GM23248 (cell line): ENCODE measurements around the gene CWH43. TPM values are rescaled to one million over a fixed set of nuclear protein-coding genes. Genes with fewer than 3 reads are reported as not detected.

Source experiments
- DNase-seq: peaks from one replicate; pipeline ENCODE4 v3.0.0-alpha.2; 2015
- H2AFZ ChIP-seq: fragments of 200-600 bp; sonication (generic); 2 replicates; pipeline ENCODE4 v1.6.1; 2016; ENCODE audit warnings: antibody characterized with exemption
- H3F3A ChIP-seq: fragments of 200-600 bp; sonication (generic); 2 replicates; pipeline ENCODE4 v1.6.1; 2016; ENCODE audit warnings: mild to moderate bottlenecking, antibody characterized with exemption, mixed run types; ENCODE audit not compliant: insufficient read depth
- H3K27ac ChIP-seq: fragments of 200-600 bp; sonication (generic); 2 replicates; pipeline ENCODE4 v1.5.1; 2016; ENCODE audit warnings: mild to moderate bottlenecking
- H3K27me3 ChIP-seq: fragments of 200-600 bp; sonication (generic); replicated peaks from 2 replicates; pipeline ENCODE4 v1.6.1; 2016; ENCODE audit warnings: mild to moderate bottlenecking; ENCODE audit not compliant: insufficient read depth
- H3K36me3 ChIP-seq: fragments of 200-600 bp; sonication (generic); 2 replicates; pipeline ENCODE4 v1.6.1; 2016; ENCODE audit warnings: low read depth, mild to moderate bottlenecking
- H3K4me1 ChIP-seq: fragments of 200-600 bp; sonication (generic); 2 replicates; pipeline ENCODE4 v1.6.1; 2016; ENCODE audit warnings: mild to moderate bottlenecking; ENCODE audit not compliant: insufficient read depth
- H3K4me2 ChIP-seq: fragments of 200-600 bp; sonication (generic); one replicate; pipeline ENCODE4 v1.6.1; 2016; ENCODE audit warnings: mild to moderate bottlenecking; ENCODE audit not compliant: unreplicated experiment
- H3K4me3 ChIP-seq: fragments of 200-600 bp; sonication (generic); 2 replicates; pipeline ENCODE4 v1.5.1; 2016; ENCODE audit warnings: mild to moderate bottlenecking
- H3K79me2 ChIP-seq: fragments of 200-600 bp; sonication (generic); 2 replicates; pipeline ENCODE4 v1.6.1; 2016; ENCODE audit warnings: mild to moderate bottlenecking; ENCODE audit not compliant: insufficient read depth
- H3K9ac ChIP-seq: fragments of 200-600 bp; sonication (generic); 2 replicates; pipeline ENCODE4 v1.6.1; 2016; ENCODE audit warnings: mild to moderate bottlenecking
- H3K9me2 ChIP-seq: fragments of 200-600 bp; sonication (generic); 2 replicates; pipeline ENCODE4 v1.6.1; 2016; ENCODE audit warnings: mixed run types, mild to moderate bottlenecking, moderate library complexity; ENCODE audit not compliant: insufficient read depth
- H3K9me3 ChIP-seq: fragments of 200-600 bp; sonication (generic); one replicate; pipeline ENCODE4 v1.6.1; 2017; ENCODE audit warnings: low read depth
- H4K20me1 ChIP-seq: fragments of 200-600 bp; sonication (generic); 2 replicates; pipeline ENCODE4 v1.6.0; 2016; ENCODE audit not compliant: insufficient read depth
- EZH2 ChIP-seq: fragments of 200-600 bp; sonication (generic); IDR thresholded peaks from 2 replicates; pipeline ENCODE4 v1.6.1; 2018; ENCODE audit warnings: antibody characterized with exemption, mild to moderate bottlenecking; ENCODE audit not compliant: insufficient read depth, poor library complexity, severe bottlenecking
- EZH2phosphoT487 ChIP-seq: fragments of 200-600 bp; sonication (generic); IDR thresholded peaks from 2 replicates; pipeline ENCODE4 v1.6.1; 2018; ENCODE audit warnings: antibody characterized with exemption, moderate library complexity, mild to moderate bottlenecking, low read depth; ENCODE audit not compliant: insufficient read depth
- WGBS, 2 experiments: methylation state at CpG; one replicate each; pipeline ENCODE4 v1.1.6; 2015 to 2017; ENCODE audit warnings: low lambda C conversion rate in 2 of 2, low coverage in 1 of 2; ENCODE audit errors: missing lambda C conversion rate in 2 of 2; 5-methylcytosine and 5-hydroxymethylcytosine counted together
- in situ Hi-C: fragments of 300-500 bp; cut with MboI; formaldehyde crosslinking; loops from 2 replicates; pipeline ENCODE4 v1.15.0; 2020
- polyA plus RNA-seq: library from polyadenylated mRNA; unstranded; fragments of >200 nt; fragmentation: Nextera tagmentation; extraction: Ambion mirVana; gene quantifications from 2 replicates; pipeline ENCODE4 v1.2.1, GENCODE V29; 2016
- total RNA-seq: library from RNA; depleted of rRNA; stranded (reverse); fragments of >200 nt; shearing (Covaris generic); gene quantifications from 2 replicates; pipeline ENCODE4 v1.2.3, GENCODE V29; 2014

Gene CWH43
- total and polyA plus RNA-seq, 2 experiments from 2014 or later: not detected

DNA sequence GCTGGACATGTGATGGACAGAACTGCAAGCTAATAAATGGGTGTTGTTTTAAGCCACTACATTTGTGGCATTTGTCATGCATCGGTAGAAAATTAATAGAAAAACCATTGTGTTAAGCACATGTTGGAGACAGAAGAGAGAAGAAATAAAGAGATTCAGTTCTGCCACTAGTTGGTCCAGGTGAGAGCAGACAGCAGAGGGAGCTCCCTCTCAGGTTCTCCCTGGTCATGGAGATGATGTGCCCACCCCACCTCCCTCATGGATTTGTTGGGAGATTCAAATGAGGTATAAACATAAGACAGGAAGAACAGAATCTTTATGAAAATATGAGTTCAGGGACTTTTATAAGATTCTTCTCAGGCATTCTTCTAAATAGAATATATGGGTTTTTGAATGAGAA is 42.7 kb upstream of the CWH43 start:
- H4K20me1 ChIP-seq: no peaks in the 10 kb centered on the region
- in situ Hi-C loops: loop anchor here (25.0 kb wide), 1 partner anchor 106 kb away; the partner anchor contains the start of gene OCIAD1
- H3K27me3 ChIP-seq: no peaks in the 10 kb centered on the region
- H3K9me2 ChIP-seq: no peaks in the 10 kb centered on the region
- no peak for DNase-seq
- no peak for TF ChIP-seq EZH2
- TF ChIP-seq EZH2phosphoT487: no peak
- H3K9me3 ChIP-seq: no peaks in the 10 kb centered on the region
- H2AFZ ChIP-seq: no peak overlapping the region
- H3F3A ChIP-seq: no peaks in the 10 kb centered on the region
- no peaks in the 10 kb centered on the region for H3K79me2 ChIP-seq
- WGBS, 2 experiments: 86 to 100% methylated on average over 1 of the region's 1 CpG
- no peak overlapping the region for H3K9ac ChIP-seq
- 0 out of 2 replicates have a peak, but pooled peaks cover 4% of the 10 kb centered on the region for H3K4me1 ChIP-seq
- no peaks in the 10 kb centered on the region for H3K36me3 ChIP-seq
- no peak overlapping the region for H3K27ac ChIP-seq
- H3K4me2 ChIP-seq: no peak overlapping the region
- H3K4me3 ChIP-seq: no peak overlapping the region

DNA sequence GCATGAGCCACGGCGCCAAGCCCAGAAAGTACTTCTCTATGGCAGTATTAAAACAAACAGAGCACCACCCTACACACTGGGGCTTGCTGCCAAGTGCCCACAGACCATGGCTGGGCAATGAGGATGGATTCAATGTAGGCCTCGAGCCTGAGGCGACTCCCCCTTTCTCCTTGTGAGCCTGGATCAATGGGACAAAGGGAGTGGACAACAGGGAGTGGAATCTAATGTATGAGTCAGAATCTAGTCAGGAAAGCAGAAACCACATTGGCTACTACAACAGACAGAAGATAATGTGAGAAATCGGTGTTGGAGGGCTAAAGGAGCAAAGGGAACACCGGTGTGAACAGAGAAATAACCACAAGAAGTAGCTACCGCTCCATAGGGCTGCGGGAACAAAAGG is 41.8 kb upstream of the CWH43 start:
- WGBS, 2 experiments: 79 to 84% methylated on average over 8 of the region's 8 CpGs
- Histone ChIP-seq H3F3A (peaks cover 5% of the 10 kb centered on the region), H2AFZ (no peak overlapping the region), H3K36me3 (no peaks in the 10 kb centered on the region), H3K9ac (no peak overlapping the region), H3K9me3 (no peaks in the 10 kb centered on the region), H3K9me2 (no peaks in the 10 kb centered on the region), H3K27ac (no peak overlapping the region), H3K4me3 (no peak overlapping the region), H3K4me1 (peaks cover 10% of the 10 kb centered on the region), H4K20me1 (no peaks in the 10 kb centered on the region), H3K79me2 (no peaks in the 10 kb centered on the region), H3K4me2 (no peak overlapping the region), H3K27me3 (no peaks in the 10 kb centered on the region)
- peak; percentile 27 for DNase-seq
- in situ Hi-C loops: loop anchor here (25.0 kb wide), 1 partner anchor 107 kb away; the partner anchor contains the start of gene OCIAD1
- TF ChIP-seq EZH2phosphoT487 (no peak), EZH2 (no peak)

DNA sequence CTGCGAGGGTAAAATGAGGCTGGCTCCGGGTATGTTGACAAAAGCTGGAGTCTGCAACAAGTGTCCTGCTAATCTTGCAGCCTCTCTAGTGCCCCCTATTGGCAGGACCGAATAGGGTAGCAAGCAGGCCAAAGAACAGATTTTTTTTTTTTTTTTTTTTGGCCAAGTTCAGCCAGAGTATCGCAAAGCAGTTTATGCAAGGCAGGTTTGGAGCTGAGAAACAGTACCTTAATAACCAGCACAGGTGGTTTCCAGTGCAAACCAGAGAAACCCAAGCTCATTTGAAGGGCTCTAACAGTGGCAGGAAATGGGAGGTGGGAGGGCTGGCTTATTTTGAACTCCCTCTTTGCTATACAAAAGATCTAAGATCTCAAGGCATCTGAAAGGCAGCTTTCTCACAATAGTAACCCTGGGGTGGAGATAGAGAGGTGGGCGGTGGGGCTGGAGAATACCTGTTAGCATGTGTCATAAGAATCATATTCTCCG is 41.3 kb upstream of the CWH43 start:
- H3K9ac ChIP-seq: no peak overlapping the region
- no peak overlapping the region for H3K4me2 ChIP-seq

DNA sequence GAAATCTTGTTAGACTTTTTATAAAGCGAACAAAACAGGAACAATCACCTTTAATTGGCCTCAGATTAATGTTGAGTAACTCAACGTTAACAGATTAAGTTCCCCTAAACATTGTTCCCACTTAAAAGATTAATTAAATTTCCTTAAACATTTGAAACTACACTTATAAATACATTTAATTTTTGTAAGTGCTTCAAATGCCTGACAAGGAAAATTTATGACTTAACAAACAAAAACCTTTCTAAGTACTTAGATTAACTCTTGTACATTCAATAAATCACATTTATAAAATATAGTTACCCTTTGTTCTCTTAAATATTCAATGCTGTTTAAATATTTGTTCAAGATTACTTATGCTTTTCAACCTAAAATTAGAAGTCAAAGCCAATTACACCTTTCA is 40.1 kb upstream of the CWH43 start:
- no peaks in the 10 kb centered on the region for H3K9me2 ChIP-seq
- H3K4me1 ChIP-seq: peaks cover 13% of the 10 kb centered on the region
- no peak overlapping the region for H3K27ac ChIP-seq
- no peak overlapping the region for H3K4me2 ChIP-seq
- no peak overlapping the region for H3K4me3 ChIP-seq
- H4K20me1 ChIP-seq: no peaks in the 10 kb centered on the region
- H3K9ac ChIP-seq: no peak overlapping the region
- H3K27me3 ChIP-seq: no peaks in the 10 kb centered on the region
- H3K36me3 ChIP-seq: no peaks in the 10 kb centered on the region
- no peak for DNase-seq
- WGBS, 2 experiments: 91 to 95% methylated on average over 2 of the region's 2 CpGs
- no peak overlapping the region for H2AFZ ChIP-seq
- in situ Hi-C loops: loop anchor here (25.0 kb wide), 1 partner anchor 109 kb away; the partner anchor contains the start of gene OCIAD1
- peaks cover 12% of the 10 kb centered on the region for H3F3A ChIP-seq
- TF ChIP-seq EZH2: no peak
- TF ChIP-seq EZH2phosphoT487: no peak
- no peaks in the 10 kb centered on the region for H3K79me2 ChIP-seq
- no peaks in the 10 kb centered on the region for H3K9me3 ChIP-seq

More for the DNA sequence above, 41.3 kb upstream of the CWH43 start:
- no peaks in the 10 kb centered on the region for H3K9me3 ChIP-seq
- no peaks in the 10 kb centered on the region for H3K27me3 ChIP-seq
- H3F3A ChIP-seq: peaks cover 9% of the 10 kb centered on the region
- H2AFZ ChIP-seq: no peak overlapping the region
- H3K4me3 ChIP-seq: no peak overlapping the region
- TF ChIP-seq EZH2 (no peak), EZH2phosphoT487 (no peak)
- no peaks in the 10 kb centered on the region for H3K36me3 ChIP-seq
- DNase-seq: no peak
- no peaks in the 10 kb centered on the region for H3K79me2 ChIP-seq
- no peaks in the 10 kb centered on the region for H3K9me2 ChIP-seq
- in situ Hi-C loops: loop anchor here (25.0 kb wide), 1 partner anchor 107 kb away; the partner anchor contains the start of gene OCIAD1
- H3K27ac ChIP-seq: no peak overlapping the region
- WGBS, 2 experiments: 66 to 72% methylated on average over 6 of the region's 6 CpGs
- H3K4me1 ChIP-seq: peaks cover 14% of the 10 kb centered on the region
- no peaks in the 10 kb centered on the region for H4K20me1 ChIP-seq

DNA sequence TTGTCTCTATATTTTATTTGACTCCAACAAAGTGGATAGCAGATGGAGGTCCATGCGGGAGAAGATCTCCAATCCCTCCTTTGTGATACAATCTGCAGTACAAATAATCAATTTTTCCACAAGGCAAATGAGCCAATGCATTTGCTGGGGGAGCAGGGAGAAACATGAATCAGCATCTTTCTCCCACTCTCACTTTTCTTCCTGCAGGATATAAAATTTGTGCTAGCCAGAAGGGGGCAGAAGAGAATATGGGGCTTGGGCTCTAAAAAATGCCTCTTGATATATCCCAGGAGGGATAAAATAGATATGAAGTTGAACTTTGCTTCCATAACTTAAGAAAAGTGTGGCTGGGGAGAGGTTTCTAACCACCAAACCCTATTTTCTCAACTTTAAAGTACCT is 38.3 kb upstream of the CWH43 start:
- 50 to 55% methylated on average over 1 of the region's 1 CpG for WGBS, 2 experiments
- TF ChIP-seq EZH2 (no peak), EZH2phosphoT487 (no peak)
- Histone ChIP-seq H3K9me3 (no peaks in the 10 kb centered on the region), H3K27me3 (no peaks in the 10 kb centered on the region), H3K9me2 (no peaks in the 10 kb centered on the region), H3F3A (peaks cover 12% of the 10 kb centered on the region), H3K4me3 (no peak overlapping the region), H3K27ac (no peak overlapping the region), H3K4me2 (no peak overlapping the region), H3K9ac (no peak overlapping the region), H2AFZ (no peak overlapping the region), H3K36me3 (no peaks in the 10 kb centered on the region; the same call in 1 of the 2 replicates), H4K20me1 (no peaks in the 10 kb centered on the region), H3K79me2 (no peaks in the 10 kb centered on the region), H3K4me1 (peaks cover 13% of the 10 kb centered on the region)
- DNase-seq: no peak
- in situ Hi-C loops: loop anchor here (25.0 kb wide), 1 partner anchor 110 kb away; the partner anchor contains the start of gene OCIAD1
